ENCODE results near the gene CEMIP.

DNA sequence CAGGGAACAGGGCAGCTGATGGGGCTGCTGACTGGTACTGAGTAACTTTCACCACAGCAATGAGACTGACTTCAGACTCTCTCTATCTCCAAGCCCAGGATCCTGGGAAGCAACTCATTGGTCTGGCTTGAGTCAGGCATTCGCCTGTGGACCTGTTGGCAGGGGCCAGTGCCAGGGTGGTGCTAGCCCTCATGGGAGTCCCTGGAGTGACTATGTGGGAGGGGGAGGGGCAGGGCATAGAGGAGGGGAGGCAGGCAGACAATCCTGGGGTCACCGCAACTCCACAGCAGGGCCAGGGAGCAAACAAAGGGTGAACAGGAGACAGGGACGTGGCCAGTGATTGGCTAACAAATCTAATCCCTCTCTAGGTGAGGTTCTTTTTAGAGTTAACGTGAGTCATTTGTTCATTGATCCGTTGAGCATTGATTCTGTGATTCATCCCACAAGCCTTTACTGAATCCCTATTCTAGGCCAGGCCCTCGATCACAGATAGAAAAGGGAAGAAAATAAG lies 71.8 kb downstream of the CEMIP start:
- TF ChIP-seq, protein P1, sequence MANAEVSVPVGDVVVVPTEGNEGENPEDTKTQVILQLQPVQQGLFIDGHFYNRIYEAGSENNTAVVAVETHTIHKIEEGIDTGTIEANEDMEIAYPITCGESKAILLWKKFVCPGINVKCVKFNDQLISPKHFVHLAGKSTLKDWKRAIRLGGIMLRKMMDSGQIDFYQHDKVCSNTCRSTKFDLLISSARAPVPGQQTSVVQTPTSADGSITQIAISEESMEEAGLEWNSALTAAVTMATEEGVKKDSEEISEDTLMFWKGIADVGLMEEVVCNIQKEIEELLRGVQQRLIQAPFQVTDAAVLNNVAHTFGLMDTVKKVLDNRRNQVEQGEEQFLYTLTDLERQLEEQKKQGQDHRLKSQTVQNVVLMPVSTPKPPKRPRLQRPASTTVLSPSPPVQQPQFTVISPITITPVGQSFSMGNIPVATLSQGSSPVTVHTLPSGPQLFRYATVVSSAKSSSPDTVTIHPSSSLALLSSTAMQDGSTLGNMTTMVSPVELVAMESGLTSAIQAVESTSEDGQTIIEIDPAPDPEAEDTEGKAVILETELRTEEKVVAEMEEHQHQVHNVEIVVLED (CRISPR knock-in tag; IDR thresholded peaks at IDR 0.05; ENCODE audit: borderline replicate concordance), result no peak
- TF ChIP-seq HMG20A (CRISPR knock-in tag; IDR thresholded peaks at IDR 0.05; ENCODE audit: borderline replicate concordance), result no peak
- no peak for TF ChIP-seq CC2D1A (CRISPR knock-in tag; IDR thresholded peaks at IDR 0.05)
- TF ChIP-seq, protein P2, sequence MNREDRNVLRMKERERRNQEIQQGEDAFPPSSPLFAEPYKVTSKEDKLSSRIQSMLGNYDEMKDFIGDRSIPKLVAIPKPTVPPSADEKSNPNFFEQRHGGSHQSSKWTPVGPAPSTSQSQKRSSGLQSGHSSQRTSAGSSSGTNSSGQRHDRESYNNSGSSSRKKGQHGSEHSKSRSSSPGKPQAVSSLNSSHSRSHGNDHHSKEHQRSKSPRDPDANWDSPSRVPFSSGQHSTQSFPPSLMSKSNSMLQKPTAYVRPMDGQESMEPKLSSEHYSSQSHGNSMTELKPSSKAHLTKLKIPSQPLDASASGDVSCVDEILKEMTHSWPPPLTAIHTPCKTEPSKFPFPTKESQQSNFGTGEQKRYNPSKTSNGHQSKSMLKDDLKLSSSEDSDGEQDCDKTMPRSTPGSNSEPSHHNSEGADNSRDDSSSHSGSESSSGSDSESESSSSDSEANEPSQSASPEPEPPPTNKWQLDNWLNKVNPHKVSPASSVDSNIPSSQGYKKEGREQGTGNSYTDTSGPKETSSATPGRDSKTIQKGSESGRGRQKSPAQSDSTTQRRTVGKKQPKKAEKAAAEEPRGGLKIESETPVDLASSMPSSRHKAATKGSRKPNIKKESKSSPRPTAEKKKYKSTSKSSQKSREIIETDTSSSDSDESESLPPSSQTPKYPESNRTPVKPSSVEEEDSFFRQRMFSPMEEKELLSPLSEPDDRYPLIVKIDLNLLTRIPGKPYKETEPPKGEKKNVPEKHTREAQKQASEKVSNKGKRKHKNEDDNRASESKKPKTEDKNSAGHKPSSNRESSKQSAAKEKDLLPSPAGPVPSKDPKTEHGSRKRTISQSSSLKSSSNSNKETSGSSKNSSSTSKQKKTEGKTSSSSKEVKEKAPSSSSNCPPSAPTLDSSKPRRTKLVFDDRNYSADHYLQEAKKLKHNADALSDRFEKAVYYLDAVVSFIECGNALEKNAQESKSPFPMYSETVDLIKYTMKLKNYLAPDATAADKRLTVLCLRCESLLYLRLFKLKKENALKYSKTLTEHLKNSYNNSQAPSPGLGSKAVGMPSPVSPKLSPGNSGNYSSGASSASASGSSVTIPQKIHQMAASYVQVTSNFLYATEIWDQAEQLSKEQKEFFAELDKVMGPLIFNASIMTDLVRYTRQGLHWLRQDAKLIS (CRISPR knock-in tag; IDR thresholded peaks at IDR 0.05), result no peak
- no peak for TF ChIP-seq HOXA7 (CRISPR knock-in tag; IDR thresholded peaks at IDR 0.05)
- no peak for TF ChIP-seq POLR2AphosphoS5 (IDR thresholded peaks at IDR 0.05; ENCODE audit: low read depth, low read length)
- TF ChIP-seq, protein P3, sequence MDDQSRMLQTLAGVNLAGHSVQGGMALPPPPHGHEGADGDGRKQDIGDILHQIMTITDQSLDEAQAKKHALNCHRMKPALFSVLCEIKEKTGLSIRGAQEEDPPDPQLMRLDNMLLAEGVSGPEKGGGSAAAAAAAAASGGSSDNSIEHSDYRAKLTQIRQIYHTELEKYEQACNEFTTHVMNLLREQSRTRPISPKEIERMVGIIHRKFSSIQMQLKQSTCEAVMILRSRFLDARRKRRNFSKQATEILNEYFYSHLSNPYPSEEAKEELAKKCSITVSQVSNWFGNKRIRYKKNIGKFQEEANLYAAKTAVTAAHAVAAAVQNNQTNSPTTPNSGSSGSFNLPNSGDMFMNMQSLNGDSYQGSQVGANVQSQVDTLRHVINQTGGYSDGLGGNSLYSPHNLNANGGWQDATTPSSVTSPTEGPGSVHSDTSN (CRISPR knock-in tag; IDR thresholded peaks at IDR 0.05; ENCODE audit: borderline replicate concordance), result no peak
- TF ChIP-seq, protein P4, sequence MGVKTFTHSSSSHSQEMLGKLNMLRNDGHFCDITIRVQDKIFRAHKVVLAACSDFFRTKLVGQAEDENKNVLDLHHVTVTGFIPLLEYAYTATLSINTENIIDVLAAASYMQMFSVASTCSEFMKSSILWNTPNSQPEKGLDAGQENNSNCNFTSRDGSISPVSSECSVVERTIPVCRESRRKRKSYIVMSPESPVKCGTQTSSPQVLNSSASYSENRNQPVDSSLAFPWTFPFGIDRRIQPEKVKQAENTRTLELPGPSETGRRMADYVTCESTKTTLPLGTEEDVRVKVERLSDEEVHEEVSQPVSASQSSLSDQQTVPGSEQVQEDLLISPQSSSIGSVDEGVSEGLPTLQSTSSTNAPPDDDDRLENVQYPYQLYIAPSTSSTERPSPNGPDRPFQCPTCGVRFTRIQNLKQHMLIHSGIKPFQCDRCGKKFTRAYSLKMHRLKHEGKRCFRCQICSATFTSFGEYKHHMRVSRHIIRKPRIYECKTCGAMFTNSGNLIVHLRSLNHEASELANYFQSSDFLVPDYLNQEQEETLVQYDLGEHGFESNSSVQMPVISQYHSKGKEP (CRISPR knock-in tag; IDR thresholded peaks at IDR 0.05), result no peak
- TF ChIP-seq RFXAP (CRISPR knock-in tag; IDR thresholded peaks at IDR 0.05; ENCODE audit: borderline replicate concordance), result no peak
- TF ChIP-seq ETV6 (CRISPR knock-in tag; conservative IDR thresholded peaks at IDR 0.05), result no peak
- TF ChIP-seq, protein P5, sequence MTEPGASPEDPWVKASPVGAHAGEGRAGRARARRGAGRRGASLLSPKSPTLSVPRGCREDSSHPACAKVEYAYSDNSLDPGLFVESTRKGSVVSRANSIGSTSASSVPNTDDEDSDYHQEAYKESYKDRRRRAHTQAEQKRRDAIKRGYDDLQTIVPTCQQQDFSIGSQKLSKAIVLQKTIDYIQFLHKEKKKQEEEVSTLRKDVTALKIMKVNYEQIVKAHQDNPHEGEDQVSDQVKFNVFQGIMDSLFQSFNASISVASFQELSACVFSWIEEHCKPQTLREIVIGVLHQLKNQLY (CRISPR knock-in tag; IDR thresholded peaks at IDR 0.05), result no peak
